BE2C (cell line): ENCODE results near the gene ADK.

Experiments
- DNase-seq: peaks from one replicate; pipeline ENCODE4 v3.0.0-alpha.2; 2020
- H3K27me3 ChIP-seq: fragments of 250-450 bp; sonication (Bioruptor Pico); 2 replicates; pipeline ENCODE4 v1.5.1; 2020; ENCODE audit warnings: mild to moderate bottlenecking
- H3K36me3 ChIP-seq: fragments of 250-450 bp; sonication (Bioruptor Pico); 2 replicates; pipeline ENCODE4 v1.5.1; 2020; ENCODE audit warnings: mild to moderate bottlenecking
- H3K4me1 ChIP-seq: fragments of 250-450 bp; sonication (Bioruptor Pico); 2 replicates; pipeline ENCODE4 v1.5.1; 2020
- H3K4me3 ChIP-seq: 2 replicates; pipeline ENCODE4 v1.5.1; 2011; ENCODE audit warnings: low read depth, low read length
- H3K9me3 ChIP-seq: fragments of 250-450 bp; sonication (Bioruptor Pico); 2 replicates; pipeline ENCODE4 v1.5.1; 2020
- TF ChIP-seq, protein P1 (sequence below): IDR thresholded peaks from 2 replicates; pipeline ENCODE4 v1.5.1; 2012; ENCODE audit warnings: mild to moderate bottlenecking, low read depth, low read length

Gene ADK

DNA sequence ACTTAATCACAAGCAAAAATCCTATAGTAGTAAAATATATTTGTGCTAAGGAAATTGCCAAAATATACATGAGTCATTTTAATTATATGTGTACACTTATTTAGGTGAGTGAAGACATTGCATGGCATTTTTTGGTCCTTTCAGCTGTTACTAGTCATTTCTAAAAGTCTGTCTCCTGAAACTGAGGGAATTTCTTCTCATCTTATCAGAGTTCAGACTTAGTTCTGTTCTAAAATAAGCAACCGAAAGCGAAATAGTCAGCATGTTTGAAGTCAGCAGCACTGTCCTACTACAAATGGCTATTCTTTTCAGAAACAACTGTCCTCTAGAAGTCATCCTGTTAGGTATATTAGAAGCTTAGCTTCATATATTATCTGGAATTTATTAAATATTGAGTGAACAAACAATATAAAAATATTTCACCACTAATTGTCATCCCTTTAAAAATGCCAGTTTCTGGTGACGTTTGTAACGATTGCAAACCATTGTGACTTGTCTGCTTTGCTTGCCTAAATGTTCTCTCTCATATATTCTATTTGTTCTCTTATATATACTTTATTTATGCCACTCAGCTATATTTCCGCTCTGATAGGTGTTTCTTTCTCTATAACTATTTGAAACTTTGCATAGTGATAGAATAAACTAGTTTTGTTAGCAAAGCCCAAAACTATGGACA is 448.0 kb downstream of the ADK start:
- H3K4me1 ChIP-seq, result no peaks in the 10 kb centered on the region
- no peak overlapping the region for H3K4me3 ChIP-seq
- TF ChIP-seq, protein P1, sequence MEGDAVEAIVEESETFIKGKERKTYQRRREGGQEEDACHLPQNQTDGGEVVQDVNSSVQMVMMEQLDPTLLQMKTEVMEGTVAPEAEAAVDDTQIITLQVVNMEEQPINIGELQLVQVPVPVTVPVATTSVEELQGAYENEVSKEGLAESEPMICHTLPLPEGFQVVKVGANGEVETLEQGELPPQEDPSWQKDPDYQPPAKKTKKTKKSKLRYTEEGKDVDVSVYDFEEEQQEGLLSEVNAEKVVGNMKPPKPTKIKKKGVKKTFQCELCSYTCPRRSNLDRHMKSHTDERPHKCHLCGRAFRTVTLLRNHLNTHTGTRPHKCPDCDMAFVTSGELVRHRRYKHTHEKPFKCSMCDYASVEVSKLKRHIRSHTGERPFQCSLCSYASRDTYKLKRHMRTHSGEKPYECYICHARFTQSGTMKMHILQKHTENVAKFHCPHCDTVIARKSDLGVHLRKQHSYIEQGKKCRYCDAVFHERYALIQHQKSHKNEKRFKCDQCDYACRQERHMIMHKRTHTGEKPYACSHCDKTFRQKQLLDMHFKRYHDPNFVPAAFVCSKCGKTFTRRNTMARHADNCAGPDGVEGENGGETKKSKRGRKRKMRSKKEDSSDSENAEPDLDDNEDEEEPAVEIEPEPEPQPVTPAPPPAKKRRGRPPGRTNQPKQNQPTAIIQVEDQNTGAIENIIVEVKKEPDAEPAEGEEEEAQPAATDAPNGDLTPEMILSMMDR, result no peak
- H3K9me3 ChIP-seq, result no peaks in the 10 kb centered on the region
- H3K36me3 ChIP-seq, result no peaks in the 10 kb centered on the region; the same call in 1 of the 2 replicates
- H3K27me3 ChIP-seq, result no peaks in the 10 kb centered on the region
- no peak for DNase-seq

DNA sequence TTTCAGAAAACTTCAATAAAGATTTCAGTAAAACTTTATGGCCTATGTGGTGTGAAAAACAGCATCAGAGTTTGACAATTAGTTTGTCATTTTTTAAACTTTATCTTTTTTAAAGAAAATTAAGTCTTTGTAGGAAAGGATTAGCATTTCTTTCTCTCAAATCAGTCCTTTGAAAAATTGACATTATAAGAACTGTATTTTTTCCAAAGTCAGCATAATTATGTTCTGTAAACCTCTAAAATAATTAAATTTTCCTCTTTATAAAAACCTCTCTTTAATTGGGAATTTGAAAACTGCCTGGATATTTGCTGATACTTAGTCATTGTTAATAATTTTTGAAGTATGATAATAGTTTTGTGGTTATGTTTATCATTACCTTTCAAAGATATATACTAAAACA is 448.7 kb downstream of the ADK start:
- no peak for DNase-seq

DNA sequence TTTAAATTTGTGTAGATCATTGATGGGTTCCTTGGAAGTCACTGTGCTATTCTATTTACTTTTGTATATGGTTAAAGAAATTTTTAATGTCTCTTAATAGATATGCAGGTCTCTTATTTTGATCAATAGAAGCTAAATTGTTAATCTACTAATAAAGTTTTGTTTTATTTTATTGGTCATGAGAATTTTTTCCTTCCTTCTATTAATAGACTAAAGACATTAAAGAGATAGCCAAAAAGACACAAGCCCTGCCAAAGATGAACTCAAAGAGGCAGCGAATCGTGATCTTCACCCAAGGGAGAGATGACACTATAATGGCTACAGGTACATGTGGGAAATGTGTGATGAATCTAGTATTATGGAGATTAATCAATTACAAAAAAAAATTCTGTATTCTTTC is 449.1 kb downstream of the ADK start:
- no peaks in the 10 kb centered on the region for H3K27me3 ChIP-seq
- no peaks in the 10 kb centered on the region for H3K9me3 ChIP-seq
- H3K4me3 ChIP-seq, result no peak overlapping the region
- no peaks in the 10 kb centered on the region; the same call in 1 of the 2 replicates for H3K36me3 ChIP-seq
- no peaks in the 10 kb centered on the region for H3K4me1 ChIP-seq
- TF ChIP-seq, protein P1, result no peak
- no peak for DNase-seq

More for the DNA sequence above, 448.7 kb downstream of the ADK start:
- Histone ChIP-seq H3K4me1 (no peaks in the 10 kb centered on the region), H3K4me3 (no peak overlapping the region), H3K36me3 (no peaks in the 10 kb centered on the region; the same call in 1 of the 2 replicates), H3K9me3 (no peaks in the 10 kb centered on the region), H3K27me3 (no peaks in the 10 kb centered on the region)
- TF ChIP-seq, protein P1, result no peak

DNA sequence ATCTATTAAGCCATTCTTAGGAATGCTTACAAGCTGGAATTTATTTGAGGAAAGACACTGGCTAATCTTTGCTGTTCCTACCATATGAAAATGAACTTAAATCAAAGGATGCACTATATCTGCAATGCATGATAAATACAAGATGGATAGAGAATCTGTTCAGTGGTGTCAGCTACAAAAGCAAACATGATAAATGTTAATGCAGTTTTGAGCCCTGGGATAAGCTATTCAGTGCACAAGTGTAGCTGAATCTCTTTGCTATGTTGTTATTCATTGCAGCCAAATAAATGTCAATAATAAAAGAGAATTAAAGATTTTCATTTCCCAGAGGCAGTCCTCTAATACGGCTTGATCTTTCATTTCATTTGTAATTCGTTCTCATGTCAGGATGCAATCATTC is 451.6 kb downstream of the ADK start:
- Histone ChIP-seq H3K36me3 (no peaks in the 10 kb centered on the region; the same call in 1 of the 2 replicates), H3K4me1 (no peaks in the 10 kb centered on the region), H3K9me3 (no peaks in the 10 kb centered on the region), H3K4me3 (no peak overlapping the region), H3K27me3 (no peaks in the 10 kb centered on the region)
- TF ChIP-seq, protein P1, result no peak
- no peak for DNase-seq

DNA sequence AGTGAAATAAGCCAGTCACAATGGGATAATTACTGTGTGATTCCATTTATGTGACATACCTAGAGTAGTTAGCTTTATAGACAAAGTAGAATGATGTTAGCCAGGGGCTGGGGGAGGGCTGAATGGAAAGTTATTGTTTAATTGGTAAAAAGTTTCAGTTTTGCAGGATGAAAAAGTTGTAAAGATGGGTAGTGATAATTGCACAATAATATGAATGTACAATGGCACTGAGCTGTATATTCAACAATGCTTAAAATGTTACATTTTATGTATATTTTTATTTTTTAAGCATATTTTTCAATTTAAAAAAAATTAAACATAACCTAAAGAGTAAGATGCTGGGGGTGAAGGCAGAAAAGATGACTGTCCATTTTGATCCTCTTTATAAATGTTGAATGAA is 459.3 kb downstream of the ADK start:
- TF ChIP-seq, protein P1, result no peak
- no peak for DNase-seq
- H3K4me1 ChIP-seq, result no peaks in the 10 kb centered on the region
- H3K36me3 ChIP-seq, result peaks cover 3% of the 10 kb centered on the region; the same call in 1 of the 2 replicates
- H3K4me3 ChIP-seq, result no peak overlapping the region
- H3K9me3 ChIP-seq, result no peaks in the 10 kb centered on the region
- H3K27me3 ChIP-seq, result no peaks in the 10 kb centered on the region

DNA sequence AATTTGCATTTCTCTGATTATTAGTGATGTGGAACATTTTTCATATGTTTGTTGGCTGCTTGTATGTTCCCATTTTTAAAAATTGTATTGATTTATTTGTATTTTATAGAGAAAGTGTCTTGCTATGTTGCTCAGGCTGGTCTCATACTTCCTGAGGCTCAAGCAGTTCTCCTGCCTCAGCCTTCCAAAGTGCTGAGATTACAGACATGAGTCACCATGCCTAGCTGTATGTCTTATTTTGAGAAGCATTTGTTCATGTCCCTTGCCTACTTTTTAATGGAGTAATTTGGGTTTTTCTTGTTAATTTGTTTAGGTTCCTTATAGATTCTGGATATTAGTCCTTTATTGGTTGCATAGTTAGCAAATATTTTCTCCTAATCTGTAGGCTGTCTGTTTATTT is 461.2 kb downstream of the ADK start:
- Histone ChIP-seq H3K4me3 (no peak overlapping the region), H3K36me3 (peaks cover 3% of the 10 kb centered on the region; the same call in 1 of the 2 replicates), H3K9me3 (no peaks in the 10 kb centered on the region), H3K4me1 (no peaks in the 10 kb centered on the region), H3K27me3 (no peaks in the 10 kb centered on the region)
- no peak for DNase-seq
- TF ChIP-seq, protein P1, result no peak
